ENCODE measurements around the gene METTL18. TPM values are rescaled to one million over a fixed set of nuclear protein-coding genes. Genes with fewer than 3 reads are reported as not detected.

METTL18 gene
- 3.2 TPM for total RNA-seq

GRCh38 chr1:169794530-169795416, at the start of gene METTL18:
Gene METTL18 (minus strand): TSS chr1:169794907. CDS start chr1:169793695, 1,212 bp downstream.
- intact Hi-C loops (cut with DNase I) = no loop called here

GRCh38 chr1:169838942-169839341, 44.2 kb upstream of the METTL18 start:
- no peak overlapping the region for H3K27ac ChIP-seq
- TF ChIP-seq, protein P1, sequence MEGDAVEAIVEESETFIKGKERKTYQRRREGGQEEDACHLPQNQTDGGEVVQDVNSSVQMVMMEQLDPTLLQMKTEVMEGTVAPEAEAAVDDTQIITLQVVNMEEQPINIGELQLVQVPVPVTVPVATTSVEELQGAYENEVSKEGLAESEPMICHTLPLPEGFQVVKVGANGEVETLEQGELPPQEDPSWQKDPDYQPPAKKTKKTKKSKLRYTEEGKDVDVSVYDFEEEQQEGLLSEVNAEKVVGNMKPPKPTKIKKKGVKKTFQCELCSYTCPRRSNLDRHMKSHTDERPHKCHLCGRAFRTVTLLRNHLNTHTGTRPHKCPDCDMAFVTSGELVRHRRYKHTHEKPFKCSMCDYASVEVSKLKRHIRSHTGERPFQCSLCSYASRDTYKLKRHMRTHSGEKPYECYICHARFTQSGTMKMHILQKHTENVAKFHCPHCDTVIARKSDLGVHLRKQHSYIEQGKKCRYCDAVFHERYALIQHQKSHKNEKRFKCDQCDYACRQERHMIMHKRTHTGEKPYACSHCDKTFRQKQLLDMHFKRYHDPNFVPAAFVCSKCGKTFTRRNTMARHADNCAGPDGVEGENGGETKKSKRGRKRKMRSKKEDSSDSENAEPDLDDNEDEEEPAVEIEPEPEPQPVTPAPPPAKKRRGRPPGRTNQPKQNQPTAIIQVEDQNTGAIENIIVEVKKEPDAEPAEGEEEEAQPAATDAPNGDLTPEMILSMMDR (IDR thresholded peaks at IDR 0.05) = no peak
- TF ChIP-seq POLR2A (IDR thresholded peaks at IDR 0.05) (no peak), POLR2AphosphoS5 (IDR thresholded peaks at IDR 0.05; ENCODE audit: insufficient read depth in 1 of 2, low read depth in 1 of 2) (no peak)
- no peak overlapping the region for H3K4me3 ChIP-seq
- H3K9me3 ChIP-seq = no peaks in the 10 kb centered on the region
- intact Hi-C loops (cut with DNase I) = no loop called here
- DNase-seq (ENCODE audit: extremely low spot score in 2 of 2) = no peak
- H3K36me3 ChIP-seq = peaks cover 0 to 21% of the 10 kb centered on the region in 2 donors
- no peaks in the 10 kb centered on the region for H3K27me3 ChIP-seq
- H3K4me1 ChIP-seq = no peaks in the 10 kb centered on the region

More at GRCh38 chr1:169794530-169795416, at the start of gene METTL18:
- Histone ChIP-seq H3K9me3 (no peaks in the 10 kb centered on the region), H3K36me3 (no peaks in the 10 kb centered on the region), H3K27ac (peak within 1 kb of the TSS; percentile 88), H3K4me3 (peak within 1 kb of the TSS; percentile 72 to 77), H3K4me1 (peaks cover 15% of the 10 kb centered on the region), H3K27me3 (no peaks in the 10 kb centered on the region)
- TF ChIP-seq, protein P1 (IDR thresholded peaks at IDR 0.05) = peak in 1 of 3 experiments; percentile 26
- TF ChIP-seq POLR2A (IDR thresholded peaks at IDR 0.05) (peak in 1 of 2 donors; percentile 2), POLR2AphosphoS5 (IDR thresholded peaks at IDR 0.05; ENCODE audit: insufficient read depth in 1 of 2, low read depth in 1 of 2) (peak; percentile 85 to 97)
- DNase-seq (ENCODE audit: extremely low spot score in 2 of 2) = peak in 1 of 2 donors; percentile 94

- TF ChIP-seq POLR2A (IDR thresholded peaks at IDR 0.05) (no peak), POLR2AphosphoS5 (IDR thresholded peaks at IDR 0.05; ENCODE audit: insufficient read depth in 1 of 2, low read depth in 1 of 2) (no peak)
- TF ChIP-seq, protein P1 (IDR thresholded peaks at IDR 0.05) = no peak
- Histone ChIP-seq H3K4me1 (no peaks in the 10 kb centered on the region), H3K4me3 (no peak overlapping the region), H3K27ac (no peak overlapping the region), H3K9me3 (no peaks in the 10 kb centered on the region), H3K36me3 (peaks cover 0 to 17% of the 10 kb centered on the region in 2 donors), H3K27me3 (no peaks in the 10 kb centered on the region)
- intact Hi-C loops (cut with DNase I) = no loop called here
- no peak for DNase-seq (ENCODE audit: extremely low spot score in 2 of 2)
Observed at GRCh38 chr1:169836198-169836597, 41.5 kb upstream of the METTL18 start.

DNA sequence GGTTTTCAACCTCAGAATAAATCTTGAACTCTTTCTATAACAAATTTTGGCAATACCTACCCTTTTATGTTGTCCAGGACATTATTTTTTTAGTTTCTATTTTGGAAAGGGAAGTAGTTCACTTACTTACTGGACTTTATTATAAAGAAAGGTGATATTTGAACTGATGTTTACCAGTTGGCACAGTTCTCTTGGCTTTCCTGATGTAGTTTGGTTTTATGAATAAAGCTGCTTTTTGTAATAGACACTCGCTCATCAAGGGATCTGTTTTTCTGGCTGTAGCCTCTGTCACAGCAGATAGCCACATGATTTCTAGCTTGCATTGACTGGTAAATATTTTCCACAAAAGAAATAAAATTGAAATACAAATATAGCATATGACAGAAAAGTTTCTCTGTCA, 40.9 kb upstream of the METTL18 start:
- Histone ChIP-seq H3K27me3 (no peaks in the 10 kb centered on the region), H3K36me3 (peaks cover 0 to 20% of the 10 kb centered on the region in 2 donors), H3K27ac (no peak overlapping the region), H3K4me1 (no peaks in the 10 kb centered on the region), H3K9me3 (no peaks in the 10 kb centered on the region), H3K4me3 (no peak overlapping the region)
- intact Hi-C loops (cut with DNase I) = no loop called here
- DNase-seq (ENCODE audit: extremely low spot score in 2 of 2) = no peak
- TF ChIP-seq POLR2A (IDR thresholded peaks at IDR 0.05) = no peak

DNA sequence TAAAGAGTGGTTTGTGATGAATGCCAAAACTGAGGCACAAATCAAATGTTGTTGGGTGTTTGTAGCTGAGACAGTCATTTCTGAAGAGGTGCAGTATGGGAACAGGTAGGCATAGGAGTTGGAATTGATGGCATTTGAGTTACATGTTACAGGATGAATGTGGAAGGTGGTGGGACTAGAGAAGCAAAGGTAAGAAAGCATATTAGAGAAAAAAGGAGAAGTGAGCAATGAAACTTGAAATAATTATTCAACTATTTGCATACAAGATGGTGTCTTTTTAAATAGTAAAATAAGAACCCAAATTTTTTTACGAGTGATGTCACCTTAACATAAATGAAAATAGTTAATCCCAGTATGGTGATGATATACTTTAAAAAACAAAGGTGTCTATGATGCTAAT, 40.2 kb upstream of the METTL18 start:
- Histone ChIP-seq H3K36me3 (peaks cover 0 to 25% of the 10 kb centered on the region in 2 donors), H3K4me3 (no peak overlapping the region), H3K4me1 (no peaks in the 10 kb centered on the region), H3K9me3 (no peaks in the 10 kb centered on the region), H3K27me3 (no peaks in the 10 kb centered on the region), H3K27ac (no peak overlapping the region)
- no peak for DNase-seq (ENCODE audit: extremely low spot score in 2 of 2)
- intact Hi-C loops (cut with DNase I) = no loop called here
- TF ChIP-seq, protein P1 (IDR thresholded peaks at IDR 0.05) = no peak
- TF ChIP-seq POLR2A (IDR thresholded peaks at IDR 0.05) = no peak
- no peak for TF ChIP-seq POLR2AphosphoS5 (IDR thresholded peaks at IDR 0.05; ENCODE audit: insufficient read depth in 1 of 2, low read depth in 1 of 2)
